ENCODE results near the gene HCN1. TPM values are rescaled to one million over a fixed set of nuclear protein-coding genes. Genes with fewer than 3 reads are reported as not detected.

HCN1 gene
- total RNA-seq, 1 donor from 2014 or later = not detected

DNA sequence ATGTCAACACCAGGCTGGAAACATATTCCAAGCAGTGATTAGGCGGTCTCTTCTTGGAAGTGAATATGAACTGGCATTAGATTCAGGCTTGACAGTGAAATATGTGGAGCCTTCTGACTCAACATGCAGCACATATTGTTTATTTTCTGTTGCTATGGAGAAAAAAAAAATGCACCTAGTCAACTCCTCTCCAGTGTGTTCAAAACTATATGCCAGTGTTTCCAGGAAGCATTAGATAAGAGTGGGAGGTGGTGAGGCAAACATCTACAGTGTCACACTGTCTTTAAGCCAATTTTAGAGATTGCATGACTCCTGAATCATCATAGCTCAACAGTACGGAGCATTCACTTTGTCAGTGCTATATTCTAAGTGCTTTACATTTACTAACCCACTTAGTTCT is 117.9 kb downstream of the HCN1 start:
- no peak for TF ChIP-seq CTCF (IDR thresholded peaks at IDR 0.05; ENCODE audit: unreplicated experiment)
- Mint-ChIP-seq H3K9me3 (peaks cover 13% of the 10 kb centered on the region), H3K27me3 (ENCODE audit: low read depth) (no peaks in the 10 kb centered on the region), H3K4me3 (no peak overlapping the region), H3K36me3 (no peaks in the 10 kb centered on the region), H3K4me1 (no peaks in the 10 kb centered on the region), H3K27ac (no peak overlapping the region)
- DNase-seq (ENCODE audit: low spot score in 2 of 2, unreplicated experiment in 2 of 2) = no peak

DNA sequence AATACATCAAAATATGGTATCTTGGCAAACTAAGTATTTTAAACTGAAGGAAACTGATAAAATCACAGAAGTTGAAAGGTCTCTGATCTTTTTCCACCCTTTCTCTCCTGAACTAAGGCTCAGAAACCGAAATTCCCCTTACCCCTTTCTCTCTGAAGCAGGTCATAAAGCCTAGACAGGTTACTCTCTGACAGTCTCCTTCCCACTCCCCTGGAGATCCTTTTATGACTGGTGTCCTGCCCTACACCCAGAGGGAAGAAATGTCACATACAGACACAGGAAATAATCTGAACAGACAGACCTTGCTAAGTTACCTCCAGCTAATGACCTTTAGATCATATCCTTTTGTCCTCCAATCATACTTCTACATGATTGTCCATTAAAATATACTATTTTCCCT is 127.4 kb downstream of the HCN1 start:
- Mint-ChIP-seq H3K9me3 (no peaks in the 10 kb centered on the region), H3K4me1 (peaks cover 4% of the 10 kb centered on the region), H3K27ac (no peak overlapping the region), H3K27me3 (ENCODE audit: low read depth) (no peaks in the 10 kb centered on the region), H3K4me3 (no peak overlapping the region), H3K36me3 (no peaks in the 10 kb centered on the region)
- DNase-seq (ENCODE audit: low spot score in 2 of 2, unreplicated experiment in 2 of 2) = no peak
- TF ChIP-seq CTCF (IDR thresholded peaks at IDR 0.05; ENCODE audit: unreplicated experiment) = no peak

- TF ChIP-seq CTCF (IDR thresholded peaks at IDR 0.05; ENCODE audit: unreplicated experiment) = no peak
- no peak for DNase-seq (ENCODE audit: low spot score in 2 of 2, unreplicated experiment in 2 of 2)
- H3K9me3 Mint-ChIP-seq = no peaks in the 10 kb centered on the region
- H3K36me3 Mint-ChIP-seq = no peaks in the 10 kb centered on the region
- no peaks in the 10 kb centered on the region for H3K4me1 Mint-ChIP-seq
- no peak overlapping the region for H3K4me3 Mint-ChIP-seq
- H3K27ac Mint-ChIP-seq = no peak overlapping the region
- H3K27me3 Mint-ChIP-seq (ENCODE audit: low read depth) = peaks cover 3% of the 10 kb centered on the region
Observed at GRCh38 chr5:45542421-45542820, 153.8 kb downstream of the HCN1 start.

DNA sequence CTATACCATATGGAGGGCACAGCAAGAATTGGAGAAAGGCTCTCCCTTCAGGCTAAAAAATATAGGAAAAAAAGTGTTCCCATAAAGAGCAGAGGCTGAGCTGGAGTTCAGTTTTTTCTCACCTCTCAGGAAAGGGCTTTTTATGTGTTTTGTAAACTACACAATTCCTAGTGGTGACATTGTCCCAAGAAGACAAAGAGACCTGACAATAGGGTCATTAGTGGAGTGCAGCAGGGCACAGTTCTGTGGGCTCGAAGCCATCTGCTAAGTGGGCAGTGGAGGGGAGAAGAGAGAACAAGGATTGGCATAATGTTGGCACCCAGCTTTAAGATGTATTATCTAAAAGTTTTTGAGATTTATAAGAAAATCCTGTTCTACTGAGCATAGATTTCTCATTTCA is 162.5 kb downstream of the HCN1 start:
- no peak overlapping the region for H3K4me3 Mint-ChIP-seq
- H3K27me3 Mint-ChIP-seq (ENCODE audit: low read depth) = peaks cover 9% of the 10 kb centered on the region
- H3K36me3 Mint-ChIP-seq = no peaks in the 10 kb centered on the region
- no peak for TF ChIP-seq CTCF (IDR thresholded peaks at IDR 0.05; ENCODE audit: unreplicated experiment)
- H3K4me1 Mint-ChIP-seq = peaks cover 2% of the 10 kb centered on the region
- H3K27ac Mint-ChIP-seq = no peak overlapping the region
- H3K9me3 Mint-ChIP-seq = no peaks in the 10 kb centered on the region
- DNase-seq (ENCODE audit: low spot score in 2 of 2, unreplicated experiment in 2 of 2) = no peak

DNA sequence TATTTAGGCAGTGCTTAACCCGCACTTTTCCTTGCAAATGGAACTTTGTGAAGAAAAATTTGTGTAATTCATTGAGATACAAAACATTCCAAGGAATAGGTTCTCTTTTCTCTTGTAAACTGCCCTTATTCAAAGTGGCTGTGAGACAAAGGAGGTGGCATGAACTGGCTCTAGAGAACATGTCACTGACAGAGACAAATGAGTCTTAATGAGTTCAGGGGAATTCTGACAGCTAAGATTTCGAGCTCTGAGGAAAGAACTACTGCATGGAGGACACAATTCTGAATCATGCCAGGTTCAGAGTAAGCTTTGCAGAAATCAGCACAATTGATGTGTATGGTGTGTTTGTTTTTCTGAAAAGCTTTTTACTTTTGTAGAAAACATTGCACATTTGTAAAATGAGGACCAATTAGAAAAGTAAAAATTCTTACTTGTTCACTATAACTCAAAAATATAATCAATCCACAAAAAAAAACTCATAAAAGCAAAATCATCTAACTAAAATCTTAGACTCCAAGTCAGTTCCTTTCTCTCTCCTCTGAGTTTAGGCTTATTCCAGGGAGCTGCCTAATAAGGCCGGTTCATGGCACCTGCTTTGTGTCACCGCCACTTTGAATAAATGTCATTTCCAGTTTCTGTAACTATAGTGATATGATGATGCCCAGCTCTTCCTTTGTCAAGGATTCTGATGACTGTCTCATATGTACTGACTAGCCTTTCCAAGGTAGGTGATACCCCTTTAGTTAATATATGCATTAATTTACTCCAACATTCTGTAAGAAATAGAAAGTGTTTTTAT is 163.2 kb downstream of the HCN1 start:
- DNase-seq (ENCODE audit: low spot score in 2 of 2, unreplicated experiment in 2 of 2) = no peak
- Mint-ChIP-seq H3K9me3 (no peaks in the 10 kb centered on the region), H3K36me3 (no peaks in the 10 kb centered on the region), H3K27ac (no peak overlapping the region), H3K4me1 (peaks cover 2% of the 10 kb centered on the region), H3K4me3 (no peak overlapping the region), H3K27me3 (ENCODE audit: low read depth) (peaks cover 11% of the 10 kb centered on the region)
- TF ChIP-seq CTCF (IDR thresholded peaks at IDR 0.05; ENCODE audit: unreplicated experiment) = no peak
